Sigmoid colon (tissue), 7 donors: ENCODE data around the gene LLPH. TPM values are rescaled to one million over a fixed set of nuclear protein-coding genes. Genes with fewer than 3 reads are reported as not detected.

Source experiments
- DNase-seq: peaks from one replicate; pipeline ENCODE4 v3.0.0-alpha.2; 2019
- H3K27ac ChIP-seq, 4 donors: fragments of 200-600 bp; sonication (generic); one replicate each; pipeline ENCODE4 v1.5.1; 2016 to 2019; ENCODE audit warnings: mild to moderate bottlenecking in 1 of 4
- H3K27me3 ChIP-seq, 3 donors: fragments of 200-600 bp; sonication (generic); one replicate each; pipeline ENCODE4 v1.5.1; 2019; ENCODE audit warnings: mild to moderate bottlenecking in 1 of 3
- H3K36me3 ChIP-seq, 4 donors: fragments of 200-600 bp; sonication (generic); one replicate each; pipeline ENCODE4 v1.5.1; 2016 to 2019
- H3K4me1 ChIP-seq, 4 donors: fragments of 200-600 bp; sonication (generic); one replicate each; pipeline ENCODE4 v1.5.1; 2017 to 2019
- H3K4me3 ChIP-seq, 4 donors: fragments of 200-600 bp; sonication (generic); one replicate each; pipeline ENCODE4 v1.5.1; 2017 to 2019; ENCODE audit warnings: mild to moderate bottlenecking in 2 of 4, moderate library complexity in 1 of 4
- H3K9me3 ChIP-seq, 4 donors: fragments of 200-600 bp in 3 of 4; sonication (generic) in 3 of 4; one replicate each; pipeline versions ENCODE4 v1.5.1 to v1.6.1; 2013 to 2019
- CTCF ChIP-seq, 4 experiments: fragments of 450-650 bp in 3 of 4; fragments of 200-600 bp in 1 of 4; IDR thresholded peaks; one replicate each; pipeline ENCODE4 v1.5.1; 2016 to 2019; ENCODE audit warnings: antibody characterized with exemption in 4 of 4, mild to moderate bottlenecking in 3 of 4, moderate library complexity in 2 of 4
- EP300 ChIP-seq, 4 donors: sonication (generic); formaldehyde crosslinking; IDR thresholded peaks; one replicate each; pipeline ENCODE4 v1.6.1; 2017; ENCODE audit warnings: antibody characterized with exemption in 4 of 4
- POLR2A ChIP-seq, 2 donors: fragments of 450-650 bp; IDR thresholded peaks; one replicate each; pipeline ENCODE4 v1.6.1; 2016; ENCODE audit warnings: antibody characterized with exemption in 2 of 2, mild to moderate bottlenecking in 2 of 2, moderate library complexity in 2 of 2
- POLR2AphosphoS5 ChIP-seq, 4 donors: sonication (generic); formaldehyde crosslinking; IDR thresholded peaks; one replicate each; pipeline ENCODE4 v1.6.1; 2017; ENCODE audit warnings: antibody characterized with exemption in 4 of 4
- WGBS, 2 donors: extraction: QIAGEN DNeasy Blood & Tissue Kit; methylation state at CpG; one replicate each; pipeline ENCODE4 v1.1.7; 2013; 5-methylcytosine and 5-hydroxymethylcytosine counted together
- intact Hi-C: fragments of 100-400 bp; cut with DNase I; formaldehyde crosslinking; loops from one replicate; pipeline ENCODE4 v1.15.1; 2023
- polyA plus RNA-seq, 3 donors: library from polyadenylated mRNA; stranded (reverse); fragments of 200-250 nt; gene quantifications; one replicate each; pipeline ENCODE4 v1.2.3, GENCODE V29; 2013
- total RNA-seq, 4 donors: library from RNA; depleted of rRNA; stranded (reverse); fragments of >200 nt; gene quantifications; one replicate each; pipeline ENCODE4 v1.1.0, GENCODE V29; 2016
- donor health status: healthy with polysubstance abuse.
- donor health status: Bipolar disorder and iron deficiency.
- donor health status: healthy.

LLPH gene
- total and polyA plus RNA-seq, 7 donors: 5.0 to 30.6 (median 10.3) TPM

GRCh38 chr12:66144791-66145754 is 14.5 kb upstream of the LLPH start:
- 37 to 40% methylated on average over 7 of the region's 7 CpGs for WGBS, 2 donors
- Histone ChIP-seq H3K9me3 (peaks cover 0 to 3% (median 2%) of the 10 kb centered on the region in 4 donors), H3K36me3 (peaks cover 0 to 77% (median 5%) of the 10 kb centered on the region in 4 donors), H3K27me3 (no peaks in the 10 kb centered on the region), H3K4me1 (peaks cover 0 to 5% (median 0%) of the 10 kb centered on the region in 4 donors), H3K4me3 (no peak overlapping the region), H3K27ac (peak overlapping the region; percentile 15 to 45 (median 18))
- TF ChIP-seq POLR2A (IDR thresholded peaks at IDR 0.05) (no peak), EP300 (IDR thresholded peaks at IDR 0.05) (no peak), CTCF (IDR thresholded peaks at IDR 0.05) (peak; percentile 17 to 51 (median 41))
- DNase-seq: peak; percentile 69
- intact Hi-C loops: no loop called here

GRCh38 chr12:66143868-66144267 is 13.3 kb upstream of the LLPH start:
- intact Hi-C loops: no loop called here
- Histone ChIP-seq H3K4me3 (no peak overlapping the region), H3K4me1 (peaks cover 0 to 5% (median 0%) of the 10 kb centered on the region in 4 donors), H3K27ac (no peak overlapping the region), H3K9me3 (peaks cover 0 to 3% (median 2%) of the 10 kb centered on the region in 4 donors), H3K36me3 (peaks cover 0 to 77% (median 5%) of the 10 kb centered on the region in 4 donors), H3K27me3 (no peaks in the 10 kb centered on the region)
- TF ChIP-seq EP300 (IDR thresholded peaks at IDR 0.05) (no peak), POLR2AphosphoS5 (IDR thresholded peaks at IDR 0.05) (no peak), CTCF (IDR thresholded peaks at IDR 0.05) (no peak), POLR2A (IDR thresholded peaks at IDR 0.05) (no peak)
- no peak for DNase-seq
- WGBS, 2 donors: 98 to 100% methylated on average over 1 of the region's 1 CpG

GRCh38 chr12:66142826-66143225 is 12.3 kb upstream of the LLPH start:
- no peaks in the 10 kb centered on the region for H3K27me3 ChIP-seq
- DNase-seq: no peak
- H3K4me1 ChIP-seq: peaks cover 0 to 5% (median 0%) of the 10 kb centered on the region in 4 donors
- peaks cover 0 to 3% (median 2%) of the 10 kb centered on the region in 4 donors for H3K9me3 ChIP-seq
- intact Hi-C loops: no loop called here
- peaks cover 0 to 82% (median 6%) of the 10 kb centered on the region in 4 donors for H3K36me3 ChIP-seq
- TF ChIP-seq CTCF (IDR thresholded peaks at IDR 0.05) (no peak), POLR2A (IDR thresholded peaks at IDR 0.05) (no peak), POLR2AphosphoS5 (IDR thresholded peaks at IDR 0.05) (no peak), EP300 (IDR thresholded peaks at IDR 0.05) (no peak)
- no peak overlapping the region for H3K4me3 ChIP-seq
- no peak overlapping the region for H3K27ac ChIP-seq

- peaks cover 0 to 85% (median 9%) of the 10 kb centered on the region in 4 donors for H3K36me3 ChIP-seq
- H3K27me3 ChIP-seq: no peaks in the 10 kb centered on the region
- peaks cover 0 to 3% (median 2%) of the 10 kb centered on the region in 4 donors for H3K9me3 ChIP-seq
- intact Hi-C loops: no loop called here
- peaks cover 0 to 5% (median 0%) of the 10 kb centered on the region in 4 donors for H3K4me1 ChIP-seq
- DNase-seq: no peak
- WGBS, 2 donors: 97 to 98% methylated on average over 2 of the region's 2 CpGs
- no peak for TF ChIP-seq EP300 (IDR thresholded peaks at IDR 0.05)
- TF ChIP-seq POLR2A (IDR thresholded peaks at IDR 0.05): no peak
- TF ChIP-seq POLR2AphosphoS5 (IDR thresholded peaks at IDR 0.05): no peak
- TF ChIP-seq CTCF (IDR thresholded peaks at IDR 0.05): no peak
- H3K4me3 ChIP-seq: no peak overlapping the region
- H3K27ac ChIP-seq: no peak overlapping the region
These were observed 10.7 kb upstream of the LLPH start for GRCh38 chr12:66141299-66141698.
